Calu3 (cell line): ENCODE results near the gene DENND2D. TPM values are rescaled to one million over a fixed set of nuclear protein-coding genes. Genes with fewer than 3 reads are reported as not detected.

ENCODE experiments used
- BruUV-seq: library from RNA; stranded (reverse); fragments of 400-500 nt; replicated peaks from 2 replicates; lab custom pipeline; 2021; lab: Mats Ljungman, UMichigan
- CTCF ChIA-PET: fragments of 300-600 bp; sonication (Branson Sonifier 250); formaldehyde crosslinking; loops from one replicate; lab custom pipeline; 2022; ENCODE audit warnings: antibody characterized with exemption; lab: Charles Lee
- DNase-seq: peaks from one replicate; pipeline ENCODE4 v3.0.0; 2022
- H3K27ac Mint-ChIP-seq: one replicate; pipeline ENCODE4 v1.8.0; 2022; ENCODE audit warnings: mixed read lengths; ENCODE audit not compliant: unreplicated experiment
- H3K27me3 Mint-ChIP-seq: one replicate; pipeline ENCODE4 v1.8.0; 2022; ENCODE audit warnings: mixed read lengths; ENCODE audit not compliant: unreplicated experiment
- H3K36me3 Mint-ChIP-seq: one replicate; pipeline ENCODE4 v1.8.0; 2022; ENCODE audit warnings: mild to moderate bottlenecking, moderate library complexity, mixed read lengths; ENCODE audit not compliant: insufficient read depth, unreplicated experiment
- H3K4me1 Mint-ChIP-seq: one replicate; pipeline ENCODE4 v1.8.0; 2022; ENCODE audit warnings: mild to moderate bottlenecking, low read depth, mixed read lengths; ENCODE audit not compliant: unreplicated experiment
- H3K4me3 Mint-ChIP-seq: one replicate; pipeline ENCODE4 v1.8.0; 2022; ENCODE audit warnings: mild to moderate bottlenecking, low read depth, moderate library complexity, mixed read lengths; ENCODE audit not compliant: unreplicated experiment
- H3K9me3 Mint-ChIP-seq: one replicate; pipeline ENCODE4 v1.8.0; 2022; ENCODE audit warnings: low read depth, mixed read lengths; ENCODE audit not compliant: unreplicated experiment
- intact Hi-C: fragments of 100-400 bp; cut with micrococcal nuclease; formaldehyde crosslinking; loops from one replicate; pipeline ENCODE4 v1.10.0; 2022; ENCODE audit not compliant: unreplicated experiment
- total RNA-seq: library from RNA; stranded (reverse); gene quantifications from 2 replicates; pipeline ENCODE4 v1.2.3, GENCODE V29; 2022
- TF ChIP-seq, protein P1 (sequence below): fragments of 200-600 bp; IDR thresholded peaks from one replicate; pipeline ENCODE4 v1.8.0; 2022; ENCODE audit warnings: antibody characterized with exemption; ENCODE audit not compliant: unreplicated experiment

Gene DENND2D
- total RNA-seq, 1 experiment from 2014 or later = 11.8 TPM

DNA sequence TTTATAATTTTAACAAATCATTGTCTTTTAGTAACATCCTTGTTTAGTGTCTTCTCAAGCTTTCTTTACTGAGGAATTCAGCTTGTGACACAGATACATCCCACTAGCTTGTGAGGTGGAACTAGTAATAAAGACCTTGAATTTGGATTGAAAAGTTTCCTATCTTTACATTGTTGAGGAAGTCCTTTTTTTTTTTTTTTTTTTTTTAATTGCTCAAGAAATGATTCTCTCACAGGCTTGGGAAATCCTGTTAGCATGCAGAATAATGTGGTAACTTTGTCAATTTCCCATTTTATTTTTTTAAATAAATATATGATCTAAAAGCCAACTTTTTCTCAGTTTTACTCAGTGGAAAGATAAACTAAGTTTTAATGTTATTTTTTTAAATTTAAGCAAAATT, 15.8 kb downstream of the DENND2D start:
- CTCF ChIA-PET = interaction anchor here (0.7 kb wide), 1 partner anchor 41 kb away, joined by 8 read pairs; no protein-coding TSS in a partner anchor
- H3K27me3 Mint-ChIP-seq = no peaks in the 10 kb centered on the region
- TF ChIP-seq, protein P1, sequence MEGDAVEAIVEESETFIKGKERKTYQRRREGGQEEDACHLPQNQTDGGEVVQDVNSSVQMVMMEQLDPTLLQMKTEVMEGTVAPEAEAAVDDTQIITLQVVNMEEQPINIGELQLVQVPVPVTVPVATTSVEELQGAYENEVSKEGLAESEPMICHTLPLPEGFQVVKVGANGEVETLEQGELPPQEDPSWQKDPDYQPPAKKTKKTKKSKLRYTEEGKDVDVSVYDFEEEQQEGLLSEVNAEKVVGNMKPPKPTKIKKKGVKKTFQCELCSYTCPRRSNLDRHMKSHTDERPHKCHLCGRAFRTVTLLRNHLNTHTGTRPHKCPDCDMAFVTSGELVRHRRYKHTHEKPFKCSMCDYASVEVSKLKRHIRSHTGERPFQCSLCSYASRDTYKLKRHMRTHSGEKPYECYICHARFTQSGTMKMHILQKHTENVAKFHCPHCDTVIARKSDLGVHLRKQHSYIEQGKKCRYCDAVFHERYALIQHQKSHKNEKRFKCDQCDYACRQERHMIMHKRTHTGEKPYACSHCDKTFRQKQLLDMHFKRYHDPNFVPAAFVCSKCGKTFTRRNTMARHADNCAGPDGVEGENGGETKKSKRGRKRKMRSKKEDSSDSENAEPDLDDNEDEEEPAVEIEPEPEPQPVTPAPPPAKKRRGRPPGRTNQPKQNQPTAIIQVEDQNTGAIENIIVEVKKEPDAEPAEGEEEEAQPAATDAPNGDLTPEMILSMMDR = no peak
- intact Hi-C loops = no loop called here
- H3K36me3 Mint-ChIP-seq = peaks cover 12% of the 10 kb centered on the region
- H3K4me1 Mint-ChIP-seq = no peaks in the 10 kb centered on the region
- H3K4me3 Mint-ChIP-seq = no peak overlapping the region
- BruUV-seq = TSS peak; percentile 26
- H3K9me3 Mint-ChIP-seq = no peaks in the 10 kb centered on the region
- H3K27ac Mint-ChIP-seq = no peak overlapping the region
- no peak for DNase-seq

DNA sequence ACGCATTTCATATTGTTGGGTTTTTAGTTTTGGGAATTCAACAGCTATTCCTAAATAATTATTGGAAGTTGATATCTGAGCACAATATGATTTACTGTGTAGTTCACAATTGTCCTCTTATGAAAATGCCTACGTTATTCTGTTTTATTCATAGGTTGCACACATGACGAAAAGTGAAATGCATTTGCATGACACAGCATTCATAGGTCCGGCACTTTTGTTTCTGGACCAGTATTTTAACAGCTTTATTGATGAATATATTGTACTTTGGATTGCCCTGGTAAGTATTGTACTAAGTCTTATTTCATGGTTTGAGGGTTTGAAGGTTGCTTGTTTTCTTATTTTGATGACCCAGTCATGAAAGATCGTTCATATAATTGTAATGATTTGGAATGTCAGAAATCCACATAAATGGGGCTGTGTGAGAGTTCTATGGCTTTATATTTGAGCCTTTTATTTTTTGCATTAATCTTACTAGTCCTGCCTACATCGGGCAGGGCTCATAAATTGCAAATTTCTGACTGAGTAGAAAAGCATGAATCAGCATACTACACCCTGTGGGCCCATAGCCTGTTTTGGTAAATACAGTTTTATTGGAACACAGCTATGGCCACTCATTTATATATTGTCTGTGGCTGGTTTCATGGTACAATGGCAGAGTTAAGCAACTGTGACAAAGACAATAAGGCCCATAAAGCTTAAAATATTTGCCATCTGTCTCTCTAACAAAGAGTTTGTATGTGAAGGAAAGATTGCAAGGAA, 17.0 kb downstream of the DENND2D start:
- H3K27ac Mint-ChIP-seq = no peak overlapping the region
- intact Hi-C loops = no loop called here
- no TSS peak for BruUV-seq

DNA sequence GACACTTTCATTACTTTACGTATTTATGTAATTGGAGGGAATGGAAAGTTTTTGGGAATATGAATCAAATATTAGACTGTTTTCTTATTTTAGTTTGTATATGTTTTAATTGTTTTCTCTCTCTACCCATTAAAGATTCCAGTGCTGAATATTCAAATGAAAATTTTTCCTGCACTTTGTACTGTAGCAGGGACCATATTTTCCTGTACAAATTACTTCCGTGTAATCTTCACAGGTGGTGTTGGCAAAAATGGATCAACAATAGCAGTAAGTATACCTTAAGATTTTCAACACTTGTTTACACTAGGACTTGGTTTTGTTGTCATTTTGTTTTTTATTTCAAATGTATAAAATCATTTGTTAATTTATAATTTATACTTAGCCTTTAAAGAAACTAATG, 18.4 kb downstream of the DENND2D start:
- H3K4me1 Mint-ChIP-seq = no peaks in the 10 kb centered on the region
- H3K27me3 Mint-ChIP-seq = no peaks in the 10 kb centered on the region
- BruUV-seq = no TSS peak
- no peak overlapping the region for H3K27ac Mint-ChIP-seq
- TF ChIP-seq, protein P1 = no peak
- no peaks in the 10 kb centered on the region for H3K9me3 Mint-ChIP-seq
- peaks cover 12% of the 10 kb centered on the region for H3K36me3 Mint-ChIP-seq
- CTCF ChIA-PET = no interaction called here
- DNase-seq = no peak
- no peak overlapping the region for H3K4me3 Mint-ChIP-seq
- intact Hi-C loops = no loop called here

More for the DNA sequence above, 17.0 kb downstream of the DENND2D start:
- TF ChIP-seq, protein P1 = no peak
- no peaks in the 10 kb centered on the region for H3K9me3 Mint-ChIP-seq
- CTCF ChIA-PET = no interaction called here
- no peak overlapping the region for H3K4me3 Mint-ChIP-seq
- peaks cover 12% of the 10 kb centered on the region for H3K36me3 Mint-ChIP-seq
- DNase-seq = no peak
- H3K27me3 Mint-ChIP-seq = no peaks in the 10 kb centered on the region
- no peaks in the 10 kb centered on the region for H3K4me1 Mint-ChIP-seq

DNA sequence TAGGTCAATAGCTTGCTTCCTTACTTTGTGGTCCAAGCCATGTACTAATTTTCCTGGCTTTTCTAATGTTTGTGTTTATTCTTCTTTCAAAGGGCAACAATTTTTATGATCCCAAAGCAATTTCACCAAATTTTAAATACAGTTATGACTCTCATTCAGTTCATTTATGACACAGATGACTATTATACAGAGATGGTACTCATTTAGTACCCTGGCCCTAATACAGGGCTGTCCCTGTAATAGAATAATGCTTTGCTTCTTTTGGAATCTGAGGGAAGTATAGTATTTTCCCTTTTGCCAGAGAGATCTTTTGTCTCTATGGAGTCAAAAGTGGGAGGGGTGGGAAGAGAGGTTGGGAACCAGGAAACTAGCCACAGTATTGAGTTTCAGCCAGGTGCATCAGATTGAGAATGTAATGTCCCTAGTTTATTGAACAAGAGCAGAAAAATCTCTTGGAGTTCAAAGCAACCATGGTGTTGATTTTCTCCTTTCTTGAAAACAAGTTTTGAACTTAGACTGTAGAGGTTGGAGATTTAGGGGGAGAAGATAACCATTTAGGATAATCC, 20.4 kb downstream of the DENND2D start:
- TF ChIP-seq, protein P1 = no peak
- Mint-ChIP-seq H3K36me3 (peaks cover 9% of the 10 kb centered on the region), H3K27me3 (no peaks in the 10 kb centered on the region), H3K27ac (no peak overlapping the region), H3K4me1 (no peaks in the 10 kb centered on the region), H3K4me3 (no peak overlapping the region), H3K9me3 (no peaks in the 10 kb centered on the region)
- BruUV-seq = no TSS peak
- CTCF ChIA-PET = no interaction called here
- intact Hi-C loops = no loop called here
- no peak for DNase-seq
